Natural killer cell (primary cell): ENCODE data around the gene MRPL10. TPM values are rescaled to one million over a fixed set of nuclear protein-coding genes. Genes with fewer than 3 reads are reported as not detected.

ENCODE experiments used
- ATAC-seq, 3 donors: fragments of 150-1000 bp in 2 of 3; fragments of 200-7000 bp in 1 of 3; cut with Tn5 transposase; 1 replicate in 1 of 3; 2 replicates in 2 of 3; pipeline ENCODE4 v1.10.0; 2021; ENCODE audit warnings: mild to moderate bottlenecking in 2 of 3, moderate library complexity in 2 of 3
- DNase-seq, 2 donors: peaks; one replicate each; pipeline versions ENCODE4 v3.0.0 to v3.0.0-alpha.2; 2013 to 2021; ENCODE audit warnings: mixed read lengths in 1 of 2
- H3K27ac ChIP-seq: one replicate; pipeline ENCODE4 v1.5.1; 2013; ENCODE audit warnings: mild to moderate bottlenecking, low read length
- H3K27me3 ChIP-seq: one replicate; pipeline ENCODE4 v1.6.1; 2013; ENCODE audit warnings: low read length; ENCODE audit not compliant: control insufficient read depth, insufficient read depth
- H3K36me3 ChIP-seq: one replicate; pipeline ENCODE4 v1.6.1; 2013; ENCODE audit warnings: low read length; ENCODE audit not compliant: control insufficient read depth, insufficient read depth
- H3K4me1 ChIP-seq: one replicate; pipeline ENCODE4 v1.6.1; 2013; ENCODE audit warnings: low read length; ENCODE audit not compliant: control insufficient read depth, insufficient read depth
- H3K4me3 ChIP-seq: one replicate; pipeline ENCODE4 v1.5.1; 2013; ENCODE audit warnings: low read length
- H3K9me3 ChIP-seq: one replicate; pipeline ENCODE4 v1.6.1; 2013; ENCODE audit warnings: low read length; ENCODE audit not compliant: control insufficient read depth, insufficient read depth
- H3K27ac Mint-ChIP-seq, 2 donors: one replicate each; pipeline ENCODE4 v1.8.0; 2022; ENCODE audit warnings: mild to moderate bottlenecking in 2 of 2, mixed read lengths in 2 of 2, moderate library complexity in 1 of 2
- H3K27me3 Mint-ChIP-seq, 2 donors: one replicate each; pipeline ENCODE4 v1.8.0; 2022; ENCODE audit warnings: low read depth in 2 of 2, mixed read lengths in 2 of 2
- H3K36me3 Mint-ChIP-seq: one replicate; pipeline ENCODE4 v1.8.0; 2022; ENCODE audit warnings: mixed read lengths
- H3K4me1 Mint-ChIP-seq, 2 donors: one replicate each; pipeline ENCODE4 v1.8.0; 2022; ENCODE audit warnings: mixed read lengths in 2 of 2
- H3K4me3 Mint-ChIP-seq: one replicate; pipeline ENCODE4 v1.8.0; 2022; ENCODE audit warnings: mild to moderate bottlenecking, moderate library complexity, mixed read lengths
- H3K9me3 Mint-ChIP-seq, 2 donors: one replicate each; pipeline ENCODE4 v1.8.0; 2022; ENCODE audit warnings: mixed read lengths in 2 of 2
- WGBS: methylation state at CpG from one replicate; pipeline ENCODE4 v1.1.7; 2013; ENCODE audit warnings: missing lambda C conversion rate; ENCODE audit not compliant: insufficient coverage; 5-methylcytosine and 5-hydroxymethylcytosine counted together
- intact Hi-C: fragments of 100-400 bp; cut with micrococcal nuclease; formaldehyde crosslinking; loops from one replicate; pipeline ENCODE4 v1.14.2; 2022
- total RNA-seq, 4 donors: library from RNA; stranded (reverse); fragments of 120-200 nt in 1 of 4; gene quantifications; one replicate each; pipeline versions ENCODE4 v1.2.3 to v1.2.4, GENCODE V29; 2013 to 2022
- TF ChIP-seq, protein P1 (sequence below): fragments of 200-600 bp; IDR thresholded peaks from one replicate; pipeline ENCODE4 v1.8.0; 2022; ENCODE audit warnings: antibody characterized with exemption

Gene MRPL10
- total RNA-seq, 3 donors from 2014 or later (not counting 1 experiment from before 2014, with no cell fraction given): 106 to 232 (median 144) TPM

DNA sequence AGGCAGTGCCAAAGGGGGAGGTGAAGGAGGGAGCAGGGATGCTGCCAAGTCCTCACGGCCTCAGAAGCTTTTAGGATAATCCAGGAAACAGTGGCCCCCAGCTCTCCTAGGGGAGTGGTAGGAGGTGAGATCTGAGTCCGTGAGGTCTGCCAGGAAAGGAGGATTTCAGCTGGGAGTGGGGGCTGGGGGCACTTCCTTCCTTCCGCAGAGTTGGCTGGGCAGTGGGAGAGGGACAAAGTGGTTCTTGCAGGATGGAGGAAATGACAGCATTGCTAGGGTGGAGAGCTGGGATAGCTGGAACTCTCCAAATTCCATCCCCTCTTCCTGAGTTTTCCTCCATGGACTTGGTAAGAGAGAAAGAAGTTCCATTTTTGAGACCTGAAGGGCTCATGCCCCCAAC, 24.4 kb upstream of the MRPL10 start:
- Histone ChIP-seq H3K9me3 (no peaks in the 10 kb centered on the region), H3K36me3 (no peaks in the 10 kb centered on the region), H3K27ac (no peak overlapping the region), H3K27me3 (peaks cover 25% of the 10 kb centered on the region), H3K4me1 (peaks cover 14% of the 10 kb centered on the region), H3K4me3 (no peak overlapping the region)
- no peak for ATAC-seq
- no peak overlapping the region for H3K4me3 Mint-ChIP-seq
- H3K27me3 Mint-ChIP-seq: peaks cover 68 to 78% of the 10 kb centered on the region in 2 donors
- intact Hi-C loops: no loop called here
- H3K27ac Mint-ChIP-seq: no peak overlapping the region
- no peaks in the 10 kb centered on the region for H3K36me3 Mint-ChIP-seq
- peaks cover 10 to 12% of the 10 kb centered on the region in 2 donors for H3K4me1 Mint-ChIP-seq
- DNase-seq: no peak
- 72% methylated on average over 3 of the region's 3 CpGs for WGBS
- TF ChIP-seq, protein P1, sequence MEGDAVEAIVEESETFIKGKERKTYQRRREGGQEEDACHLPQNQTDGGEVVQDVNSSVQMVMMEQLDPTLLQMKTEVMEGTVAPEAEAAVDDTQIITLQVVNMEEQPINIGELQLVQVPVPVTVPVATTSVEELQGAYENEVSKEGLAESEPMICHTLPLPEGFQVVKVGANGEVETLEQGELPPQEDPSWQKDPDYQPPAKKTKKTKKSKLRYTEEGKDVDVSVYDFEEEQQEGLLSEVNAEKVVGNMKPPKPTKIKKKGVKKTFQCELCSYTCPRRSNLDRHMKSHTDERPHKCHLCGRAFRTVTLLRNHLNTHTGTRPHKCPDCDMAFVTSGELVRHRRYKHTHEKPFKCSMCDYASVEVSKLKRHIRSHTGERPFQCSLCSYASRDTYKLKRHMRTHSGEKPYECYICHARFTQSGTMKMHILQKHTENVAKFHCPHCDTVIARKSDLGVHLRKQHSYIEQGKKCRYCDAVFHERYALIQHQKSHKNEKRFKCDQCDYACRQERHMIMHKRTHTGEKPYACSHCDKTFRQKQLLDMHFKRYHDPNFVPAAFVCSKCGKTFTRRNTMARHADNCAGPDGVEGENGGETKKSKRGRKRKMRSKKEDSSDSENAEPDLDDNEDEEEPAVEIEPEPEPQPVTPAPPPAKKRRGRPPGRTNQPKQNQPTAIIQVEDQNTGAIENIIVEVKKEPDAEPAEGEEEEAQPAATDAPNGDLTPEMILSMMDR: no peak
- H3K9me3 Mint-ChIP-seq: no peaks in the 10 kb centered on the region

DNA sequence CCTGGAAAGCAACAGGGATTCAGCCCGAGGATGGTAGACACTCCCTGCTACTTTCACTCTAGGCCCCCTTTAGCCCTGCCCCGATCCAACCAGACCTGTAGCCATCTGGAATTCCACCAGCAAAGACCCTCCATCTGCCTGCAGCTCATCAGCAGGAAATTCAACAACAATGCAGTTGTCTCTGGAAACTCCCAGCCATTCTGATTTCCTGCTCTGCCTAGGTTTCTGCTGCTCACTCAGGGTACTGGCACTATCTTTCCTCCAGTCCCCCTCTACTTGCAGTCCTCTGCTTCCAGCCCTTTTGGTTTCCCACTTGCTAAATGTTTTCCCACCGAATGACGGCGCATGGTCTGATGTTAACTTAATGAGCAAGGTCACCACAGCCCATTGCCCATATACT, 22.3 kb upstream of the MRPL10 start:
- peaks cover 75 to 78% of the 10 kb centered on the region in 2 donors for H3K27me3 Mint-ChIP-seq
- H3K9me3 ChIP-seq: no peaks in the 10 kb centered on the region
- no peak overlapping the region for H3K27ac ChIP-seq
- H3K9me3 Mint-ChIP-seq: no peaks in the 10 kb centered on the region
- peaks cover 21% of the 10 kb centered on the region for H3K4me1 ChIP-seq
- DNase-seq (no peak), ATAC-seq (no peak)
- no peak overlapping the region for H3K4me3 ChIP-seq
- peaks cover 14 to 19% of the 10 kb centered on the region in 2 donors for H3K4me1 Mint-ChIP-seq
- intact Hi-C loops: no loop called here
- no peak overlapping the region for H3K4me3 Mint-ChIP-seq
- H3K27me3 ChIP-seq: peaks cover 46% of the 10 kb centered on the region
- no peaks in the 10 kb centered on the region for H3K36me3 Mint-ChIP-seq
- no peak overlapping the region for H3K27ac Mint-ChIP-seq
- TF ChIP-seq, protein P1: no peak
- 68% methylated on average over 5 of the region's 5 CpGs for WGBS
- H3K36me3 ChIP-seq: no peaks in the 10 kb centered on the region

DNA sequence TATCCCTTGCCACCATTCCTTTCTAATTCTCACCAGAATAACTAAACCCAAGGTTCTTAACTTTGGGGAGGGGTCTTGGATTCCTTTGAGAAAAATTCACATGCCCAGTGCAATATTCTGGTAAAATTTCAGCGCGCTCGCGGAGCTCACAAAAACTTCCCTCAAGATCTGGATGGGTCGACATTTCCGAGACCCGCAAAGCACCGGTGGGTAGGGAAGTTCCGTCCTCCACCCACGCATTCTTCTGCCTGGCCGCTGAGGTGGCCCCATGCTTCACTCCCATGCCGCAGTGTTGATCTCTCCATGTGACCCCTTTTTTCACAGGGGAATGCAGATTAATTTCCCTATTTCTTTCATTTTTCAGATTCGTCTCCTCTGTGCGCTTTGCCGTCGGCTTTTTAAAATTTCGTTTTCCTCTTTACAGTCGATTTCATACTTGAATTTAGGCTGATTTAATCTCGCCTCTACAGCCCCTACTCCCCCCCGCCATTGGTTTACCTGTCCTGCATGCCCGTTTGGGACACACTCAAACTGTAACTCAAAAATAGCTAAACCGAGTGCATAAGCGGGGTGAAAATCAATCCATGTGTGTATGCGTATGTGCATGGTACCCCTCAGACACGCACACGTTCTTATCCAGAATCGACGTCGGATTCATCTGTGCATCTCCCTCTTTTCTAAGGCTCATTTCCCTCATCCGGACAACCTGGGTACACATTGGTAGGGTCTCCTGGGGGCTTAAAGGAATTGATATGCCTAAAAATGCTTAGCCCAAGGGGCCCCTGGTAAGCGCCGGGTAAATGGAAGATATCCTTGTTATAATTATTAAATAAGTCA, 21.0 kb upstream of the MRPL10 start:
- TF ChIP-seq, protein P1: no peak
- intact Hi-C loops: no loop called here
- Histone ChIP-seq H3K27me3 (peaks cover 52% of the 10 kb centered on the region), H3K36me3 (no peaks in the 10 kb centered on the region), H3K4me1 (peaks cover 21% of the 10 kb centered on the region), H3K9me3 (no peaks in the 10 kb centered on the region), H3K4me3 (no peak overlapping the region), H3K27ac (no peak overlapping the region)
- Mint-ChIP-seq H3K27ac (no peak overlapping the region), H3K4me1 (peaks cover 14 to 19% of the 10 kb centered on the region in 2 donors), H3K36me3 (no peaks in the 10 kb centered on the region), H3K9me3 (no peaks in the 10 kb centered on the region), H3K27me3 (peaks cover 69 to 76% of the 10 kb centered on the region in 2 donors), H3K4me3 (peak overlapping the region; percentile 54)
- no peak for ATAC-seq
- WGBS: 30% methylated on average over 31 of the region's 32 CpGs
- peak in 1 of 2 donors; percentile 38 for DNase-seq
